ENCODE data around the gene ZNF462. TPM values are rescaled to one million over a fixed set of nuclear protein-coding genes. Genes with fewer than 3 reads are reported as not detected.

ZNF462 gene
- total RNA-seq, 6 donors from 2014 or later = 17.9 to 85.9 (median 21.2) TPM

GRCh38 chr9:106862110-106862820 lies 701 bp upstream of the ZNF462 start:
- H3K4me1 ChIP-seq = peaks cover 1 to 17% (median 12%) of the 10 kb centered on the region in 4 donors
- TF ChIP-seq EP300 (IDR thresholded peaks at IDR 0.05) (no peak), POLR2A (IDR thresholded peaks at IDR 0.05) (peak in 1 of 4 donors; percentile 16)
- H3K4me3 ChIP-seq = peak overlapping the region; percentile 67 to 77 (median 72)
- ATAC-seq (ENCODE audit: low FRiP score in 2 of 2) (peak in 1 of 2 donors; percentile 20), DNase-seq (peak; percentile 52 to 86)
- peak overlapping the region; percentile 79 to 90 (median 88) for H3K27ac ChIP-seq
- WGBS, 2 donors = 1 to 4% methylated on average over 26 to 32 of the region's 32 CpGs
- H3K27me3 ChIP-seq = peaks cover 0 to 3% (median 0%) of the 10 kb centered on the region in 4 donors
- no peaks in the 10 kb centered on the region for H3K9me3 ChIP-seq
- no peaks in the 10 kb centered on the region for H3K36me3 ChIP-seq

- Histone ChIP-seq H3K4me3 (peak overlapping the region; percentile 67 to 77 (median 72)), H3K9me3 (no peaks in the 10 kb centered on the region), H3K4me1 (peaks cover 23 to 39% (median 31%) of the 10 kb centered on the region in 4 donors), H3K27ac (peak overlapping the region; percentile 79 to 90 (median 88)), H3K27me3 (peaks cover 0 to 3% (median 0%) of the 10 kb centered on the region in 4 donors), H3K36me3 (no peaks in the 10 kb centered on the region)
- DNase-seq (no peak), ATAC-seq (ENCODE audit: low FRiP score in 2 of 2) (no peak)
- WGBS, 2 donors = 9 to 13% methylated on average over 11 of the region's 11 CpGs
- TF ChIP-seq POLR2A (IDR thresholded peaks at IDR 0.05) = peak in 1 of 4 donors; percentile 10
- no peak for TF ChIP-seq EP300 (IDR thresholded peaks at IDR 0.05)
These were observed 1.6 kb downstream of the ZNF462 start for GRCh38 chr9:106864373-106865143.

- peaks cover 0 to 3% (median 0%) of the 10 kb centered on the region in 4 donors for H3K27me3 ChIP-seq
- ATAC-seq (ENCODE audit: low FRiP score in 2 of 2) (no peak), DNase-seq (no peak)
- H3K4me3 ChIP-seq = no peak overlapping the region
- 85 to 97% methylated on average over 1 of the region's 1 CpG for WGBS, 2 donors
- no peaks in the 10 kb centered on the region for H3K36me3 ChIP-seq
- H3K9me3 ChIP-seq = no peaks in the 10 kb centered on the region
- H3K4me1 ChIP-seq = peaks cover 30 to 52% (median 44%) of the 10 kb centered on the region in 4 donors
- H3K27ac ChIP-seq = no peak overlapping the region
- TF ChIP-seq CTCF (IDR thresholded peaks at IDR 0.05) = no peak
- TF ChIP-seq EP300 (IDR thresholded peaks at IDR 0.05) = no peak
- no peak for TF ChIP-seq POLR2A (IDR thresholded peaks at IDR 0.05)
- TF ChIP-seq POLR2AphosphoS5 (IDR thresholded peaks at IDR 0.05) = no peak
These were observed 3.3 kb downstream of the ZNF462 start for GRCh38 chr9:106866243-106866642.

- Histone ChIP-seq H3K4me1 (peaks cover 30 to 49% (median 41%) of the 10 kb centered on the region in 4 donors), H3K27ac (peak overlapping the region in 2 of 4 donors; percentile 4 to 73), H3K9me3 (no peaks in the 10 kb centered on the region), H3K4me3 (no peak overlapping the region), H3K36me3 (no peaks in the 10 kb centered on the region), H3K27me3 (peaks cover 0 to 3% (median 0%) of the 10 kb centered on the region in 4 donors)
- ATAC-seq (ENCODE audit: low FRiP score in 2 of 2) = no peak
- TF ChIP-seq EP300 (IDR thresholded peaks at IDR 0.05) (no peak), CTCF (IDR thresholded peaks at IDR 0.05) (no peak), POLR2A (IDR thresholded peaks at IDR 0.05) (no peak), POLR2AphosphoS5 (IDR thresholded peaks at IDR 0.05) (no peak)
- 86 to 87% methylated on average over 4 of the region's 4 CpGs for WGBS, 2 donors
- DNase-seq = no peak
These were observed 4.3 kb downstream of the ZNF462 start for GRCh38 chr9:106867286-106867685.

GRCh38 chr9:106868087-106868486 lies 5.1 kb downstream of the ZNF462 start:
- WGBS, 2 donors = 74 to 82% methylated on average over 1 of the region's 1 CpG
- Histone ChIP-seq H3K4me1 (peaks cover 30 to 49% (median 39%) of the 10 kb centered on the region in 4 donors), H3K27me3 (peaks cover 0 to under 1% (median 0%) of the 10 kb centered on the region in 4 donors), H3K27ac (peak overlapping the region; percentile 42 to 73 (median 56)), H3K4me3 (no peak overlapping the region), H3K36me3 (no peaks in the 10 kb centered on the region), H3K9me3 (no peaks in the 10 kb centered on the region)
- no peak for TF ChIP-seq CTCF (IDR thresholded peaks at IDR 0.05)
- no peak for TF ChIP-seq POLR2AphosphoS5 (IDR thresholded peaks at IDR 0.05)
- TF ChIP-seq EP300 (IDR thresholded peaks at IDR 0.05) = no peak
- TF ChIP-seq POLR2A (IDR thresholded peaks at IDR 0.05) = no peak
- no peak for DNase-seq
- ATAC-seq (ENCODE audit: low FRiP score in 2 of 2) = no peak
